Stimulated activated CD8-positive, alpha-beta memory T cell treated with anti-CD3 and anti-CD28 coated beads, Interleukin-12 subunit alpha, Interleukin-12 subunit beta, amount 100 ng/mL, for 24 hours (primary cell): ENCODE data around the gene IL3.

Experiments
- DNase-seq: peaks from one replicate; pipeline ENCODE4 v3.0.0-alpha.2; 2020; ENCODE audit errors: extremely low read depth

The IL3 gene

DNA sequence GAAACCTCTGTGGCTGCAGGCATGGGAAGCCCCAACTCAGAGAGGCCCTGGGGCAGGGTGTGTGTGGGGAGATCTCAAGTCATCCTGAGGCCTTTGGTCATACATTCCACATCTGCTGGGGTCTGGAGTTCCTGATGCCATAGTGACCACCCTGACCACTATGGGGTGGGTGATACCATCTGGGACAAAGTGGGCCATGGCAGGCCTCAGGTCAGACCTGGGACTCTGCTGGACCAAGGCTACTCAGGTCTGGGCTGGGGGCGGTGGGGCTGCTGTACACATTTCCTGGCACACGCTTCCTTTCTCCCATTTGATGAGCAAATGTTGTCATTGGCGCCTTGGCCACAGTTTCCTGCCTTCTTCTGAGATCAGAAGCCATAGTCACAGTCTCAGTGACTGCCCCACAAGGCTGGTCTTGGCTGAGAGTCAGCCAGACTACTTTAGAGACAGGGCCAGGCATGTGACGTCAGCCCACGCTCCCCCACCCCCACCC is 33.9 kb upstream of the IL3 start:
- no peak for DNase-seq

DNA sequence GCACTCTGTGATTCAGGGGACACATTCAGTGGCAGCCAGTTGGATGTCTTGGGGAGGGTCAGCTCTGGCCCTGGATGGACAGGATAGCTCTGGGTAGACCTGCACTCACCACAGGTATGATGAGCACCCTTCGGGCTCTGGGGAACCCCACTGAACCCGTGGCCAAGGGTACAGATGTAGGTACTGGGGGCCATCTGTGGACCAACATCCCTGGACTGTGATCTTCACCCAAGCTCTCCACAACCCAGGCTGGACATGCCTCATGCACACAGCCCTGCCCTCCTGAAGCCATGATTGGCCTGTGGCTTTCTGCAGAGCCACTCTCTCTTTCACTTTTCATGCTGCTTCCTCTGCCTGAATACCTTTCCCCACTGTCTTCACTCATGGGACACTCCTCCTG is 33.4 kb upstream of the IL3 start:
- no peak for DNase-seq

DNA sequence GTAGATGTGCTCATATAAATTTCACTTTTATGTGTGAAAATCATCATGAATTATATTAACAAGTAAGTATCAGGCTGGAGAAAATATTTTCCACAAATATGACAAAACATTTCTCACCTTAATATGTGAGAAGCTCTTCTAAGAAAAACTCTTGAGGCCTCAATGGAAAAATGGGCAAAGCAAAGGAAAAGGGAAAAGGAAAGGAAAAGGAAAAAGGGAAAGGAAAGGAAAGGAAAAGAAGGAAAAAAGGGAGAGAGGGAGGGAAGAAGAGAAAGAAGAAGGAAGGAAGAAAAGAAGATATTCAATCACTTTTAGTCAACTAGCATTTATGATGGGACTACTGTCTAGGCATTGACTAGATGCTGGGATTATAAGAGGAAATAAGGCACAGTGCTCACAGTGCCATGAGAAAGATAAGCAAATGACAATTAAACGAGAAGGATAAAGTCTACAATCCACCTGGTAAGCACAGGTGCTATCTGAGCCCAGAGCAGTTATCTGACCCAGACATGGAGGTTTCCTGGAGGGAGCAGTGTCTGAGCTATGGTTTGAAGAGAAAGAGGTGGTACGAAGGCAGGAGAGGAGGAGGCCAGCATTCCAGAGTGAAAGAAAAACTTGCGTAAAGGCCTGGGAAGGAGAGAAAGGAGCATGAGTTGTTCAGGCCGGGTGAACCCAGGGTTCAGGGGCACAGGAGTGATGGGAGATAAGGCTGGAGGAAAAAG is 30.7 kb upstream of the IL3 start:
- DNase-seq, result no peak

DNA sequence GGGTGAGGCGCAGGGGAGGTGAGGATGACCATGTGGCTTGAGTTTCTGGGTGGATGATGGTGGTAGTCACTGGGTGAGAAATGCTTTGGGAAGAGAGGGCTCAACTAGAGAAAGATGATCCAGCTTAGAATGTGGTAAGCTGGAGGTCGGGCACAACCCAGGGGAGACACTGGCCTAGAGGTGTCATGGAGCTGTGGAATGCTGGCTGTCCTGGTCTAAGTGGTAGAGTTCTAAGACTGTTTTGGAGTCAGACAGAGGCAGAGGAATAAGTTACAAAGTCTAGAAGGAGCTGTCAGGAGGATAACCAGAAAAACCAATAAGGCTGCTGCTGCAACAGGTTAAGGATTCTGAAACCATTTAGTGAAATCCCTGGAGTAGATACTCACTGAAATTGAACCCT is 29.8 kb upstream of the IL3 start:
- DNase-seq, result no peak

DNA sequence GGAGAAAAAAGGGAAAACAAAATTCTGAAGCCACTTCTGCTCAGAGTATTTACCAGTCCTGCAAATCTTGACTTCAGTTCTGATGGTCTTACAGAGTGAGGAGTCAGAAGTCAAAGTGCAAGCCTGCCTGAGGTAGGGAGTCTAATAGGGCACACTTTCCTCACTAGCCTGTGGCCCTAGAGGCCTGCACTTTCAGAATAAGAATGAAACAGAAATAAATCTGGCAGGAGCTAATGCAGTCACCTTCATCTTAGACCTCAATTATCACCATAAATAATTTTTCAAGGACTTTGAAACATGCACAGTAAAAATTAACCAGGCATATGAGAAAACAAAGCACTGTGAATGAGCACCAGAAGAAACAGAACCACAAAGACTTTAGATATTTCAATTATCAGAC is 28.3 kb upstream of the IL3 start:
- DNase-seq, result no peak

DNA sequence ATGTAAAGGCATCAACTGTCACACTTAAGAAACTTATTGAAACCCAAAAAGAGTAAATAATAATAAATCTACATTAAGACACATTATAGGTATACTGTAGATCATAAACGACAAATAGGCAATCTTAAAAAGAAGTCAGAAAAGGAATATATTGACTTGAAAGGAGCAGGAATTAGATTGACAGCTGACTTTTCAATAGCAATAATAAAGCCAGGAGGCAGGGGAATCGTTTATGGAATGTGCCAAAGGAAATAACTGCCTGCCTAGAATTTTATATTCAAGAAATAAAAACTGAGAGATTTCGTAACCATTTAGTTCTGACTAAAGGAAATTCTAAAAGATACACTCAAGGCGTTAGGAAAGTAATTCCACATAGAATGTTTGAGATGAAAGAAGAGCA is 27.3 kb upstream of the IL3 start:
- no peak for DNase-seq

DNA sequence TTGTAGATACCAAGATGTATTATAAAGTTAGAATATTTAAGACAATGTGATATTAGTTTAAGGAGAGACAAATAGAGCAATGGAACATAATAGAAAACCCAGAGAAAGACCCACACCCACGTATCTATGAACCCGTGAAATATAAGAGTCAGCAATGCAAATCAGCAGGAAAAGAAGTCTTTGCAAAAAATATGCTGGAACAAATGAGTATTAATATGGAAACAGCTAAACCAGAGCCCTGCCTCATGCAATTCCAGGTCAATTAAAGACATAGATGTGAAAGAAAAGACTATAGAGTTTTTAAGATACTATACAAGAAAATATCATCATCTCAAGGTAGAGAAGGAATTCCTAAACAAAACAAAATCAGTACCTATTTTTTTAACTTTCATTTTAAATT is 23.1 kb upstream of the IL3 start:
- no peak for DNase-seq

DNA sequence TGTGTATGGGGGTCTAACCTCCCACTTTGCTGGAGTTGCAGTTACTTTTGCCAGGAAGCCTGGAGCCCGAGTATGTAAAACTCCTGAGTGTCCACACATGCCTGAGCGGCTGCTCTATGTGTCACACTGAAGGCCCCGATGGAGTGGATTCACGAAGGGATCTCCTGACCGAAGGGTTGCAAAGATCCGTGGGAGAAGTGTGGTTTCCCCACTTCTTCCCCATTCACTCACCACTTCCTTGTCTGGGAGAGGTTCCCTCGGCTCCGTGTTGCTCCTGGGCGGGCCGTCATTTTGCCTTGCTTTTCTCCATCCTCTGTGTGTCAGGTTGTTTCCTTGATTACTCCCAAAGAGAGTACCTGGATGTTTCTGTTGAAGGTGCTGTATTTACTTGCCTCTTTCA is 16.2 kb upstream of the IL3 start:
- DNase-seq, result no peak

DNA sequence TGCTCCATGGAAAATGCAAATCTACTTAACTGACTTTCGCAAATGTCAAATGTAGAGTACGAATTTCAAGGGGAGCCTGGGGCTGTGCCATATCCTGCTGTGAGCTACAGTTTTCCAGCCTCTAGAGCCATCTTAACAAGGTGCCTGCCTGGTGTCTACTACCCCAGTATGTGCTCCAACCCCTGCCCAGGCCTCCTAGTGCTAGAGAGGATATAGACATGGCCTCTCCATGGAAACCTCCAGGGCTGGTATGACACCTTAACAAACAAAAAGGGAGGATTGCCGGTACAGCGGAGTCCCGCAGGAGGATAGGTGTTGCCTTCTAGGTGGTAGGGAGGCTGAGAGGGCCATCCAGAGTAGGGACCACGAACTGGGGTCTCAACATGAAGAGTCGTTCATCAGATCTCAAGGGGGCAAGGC is 13.6 kb upstream of the IL3 start:
- no peak for DNase-seq

DNA sequence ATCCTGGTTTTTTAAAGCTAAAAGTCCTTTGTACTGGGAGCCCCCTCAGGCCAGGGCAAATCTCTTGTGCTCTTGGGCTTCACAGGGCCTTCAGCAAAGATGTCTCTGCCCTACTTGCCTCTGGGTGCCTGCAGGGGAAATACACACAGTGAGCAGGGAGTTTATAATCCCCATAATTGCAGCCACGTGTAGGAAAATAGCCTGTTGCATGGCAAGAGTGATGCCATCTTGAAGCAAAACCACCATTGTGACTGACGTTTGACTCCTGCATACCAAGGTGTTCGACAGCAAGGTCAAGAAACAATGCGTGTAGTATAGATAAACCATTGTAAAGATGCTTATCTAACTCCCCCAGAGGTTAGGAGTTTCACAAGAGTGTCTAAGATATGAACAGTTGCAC is 11.4 kb upstream of the IL3 start:
- no peak for DNase-seq

DNA sequence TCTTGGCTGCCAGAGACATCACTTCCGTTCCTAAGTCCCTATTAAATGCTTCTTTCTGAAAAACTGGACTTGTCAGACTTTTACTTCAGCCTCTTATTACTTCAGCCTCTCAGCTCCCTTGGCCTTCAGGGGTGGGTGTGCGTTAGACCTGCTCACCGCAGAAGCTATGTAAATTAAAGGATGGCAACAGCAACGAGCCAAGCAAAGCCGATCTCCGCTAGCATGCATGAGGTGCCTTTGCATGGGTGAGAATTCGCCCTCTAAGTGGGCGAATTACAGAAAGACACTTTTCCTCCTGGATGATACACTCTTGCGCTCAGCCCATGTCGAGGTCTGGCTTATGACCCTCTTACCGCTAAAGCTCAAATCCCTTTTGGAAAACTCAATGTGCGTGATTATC is 10.9 kb upstream of the IL3 start:
- DNase-seq, result no peak

DNA sequence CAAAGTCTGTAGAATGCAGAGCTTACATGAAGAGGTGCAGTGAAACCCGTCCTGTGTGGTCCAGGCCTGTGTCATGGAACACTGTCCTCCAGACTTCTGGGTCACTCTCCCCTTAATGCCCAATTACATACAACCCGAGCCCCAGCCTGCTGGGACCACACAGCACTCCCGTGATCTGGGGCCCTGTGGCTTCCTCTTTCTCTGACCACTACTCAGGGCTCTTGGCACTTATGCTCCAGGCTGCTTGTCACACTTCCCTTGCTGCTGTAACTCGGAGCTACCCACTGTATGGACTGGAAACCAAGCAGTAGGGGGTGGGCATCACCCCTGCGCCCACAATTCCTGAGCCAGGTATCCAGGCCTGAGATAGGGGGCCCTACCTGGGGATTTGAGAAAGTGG is 10.3 kb upstream of the IL3 start:
- DNase-seq, result no peak

DNA sequence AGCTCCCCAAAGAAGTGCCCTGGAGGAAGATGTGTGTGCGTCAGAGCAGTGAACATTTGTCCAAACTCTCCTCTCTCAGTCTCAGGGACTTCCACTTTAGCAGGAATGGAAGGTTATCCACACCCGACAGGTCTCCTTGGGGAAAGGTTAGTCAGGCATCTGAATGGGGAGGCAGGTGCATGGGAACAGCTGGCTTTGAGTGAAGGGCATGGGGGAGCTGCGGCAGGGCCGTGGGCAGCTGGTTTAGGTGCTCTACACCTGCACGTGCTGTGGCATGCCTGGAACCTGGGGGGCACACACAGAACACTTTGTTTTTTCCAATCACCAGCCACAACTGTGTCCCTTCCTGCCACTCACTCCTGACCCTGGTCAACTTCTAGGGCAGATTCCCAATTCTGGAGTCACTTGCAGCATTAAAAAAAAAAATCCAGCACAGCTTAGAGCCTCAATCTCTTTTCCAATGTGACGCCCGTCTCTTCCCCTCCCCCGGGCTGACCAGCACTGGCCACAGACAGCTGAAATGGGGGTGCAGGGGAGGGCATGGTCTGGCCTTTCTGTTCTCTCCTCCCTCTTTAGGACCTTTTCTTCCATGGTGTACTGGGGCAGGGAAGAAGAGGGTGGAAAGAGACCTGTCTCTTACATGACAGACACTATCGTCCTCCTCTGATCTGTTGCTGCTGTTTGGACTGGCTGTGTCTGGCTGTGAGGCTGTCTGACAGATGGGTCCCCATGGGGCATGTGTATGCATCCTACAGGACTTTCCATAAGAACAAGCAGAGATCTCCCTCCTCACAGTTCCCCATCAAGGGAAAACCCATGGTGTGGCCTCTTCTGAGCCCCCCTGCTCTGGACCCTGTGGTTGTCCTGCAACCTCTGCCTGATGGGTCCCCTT is 9.5 kb upstream of the IL3 start:
- DNase-seq, result no peak

DNA sequence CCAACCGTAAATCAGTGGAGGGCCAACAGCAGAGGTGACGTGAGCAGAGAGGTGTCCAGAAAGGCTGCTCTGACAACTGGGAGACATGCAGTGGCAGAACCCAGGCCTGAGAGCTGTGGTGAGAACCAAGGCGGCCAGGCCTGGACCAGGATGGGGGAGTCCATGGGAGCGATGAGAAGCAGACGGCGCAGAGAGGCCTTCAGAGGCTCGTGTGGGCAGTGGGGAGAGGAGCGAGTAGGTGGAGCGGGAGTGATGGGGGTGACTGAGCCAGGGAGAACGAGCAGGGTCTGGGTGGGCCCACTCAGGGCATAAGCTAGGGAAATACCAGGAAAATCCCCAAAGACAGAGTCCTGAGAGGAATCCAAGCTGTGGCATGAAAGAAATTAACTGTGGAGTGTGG is 7.9 kb upstream of the IL3 start:
- DNase-seq, result no peak

DNA sequence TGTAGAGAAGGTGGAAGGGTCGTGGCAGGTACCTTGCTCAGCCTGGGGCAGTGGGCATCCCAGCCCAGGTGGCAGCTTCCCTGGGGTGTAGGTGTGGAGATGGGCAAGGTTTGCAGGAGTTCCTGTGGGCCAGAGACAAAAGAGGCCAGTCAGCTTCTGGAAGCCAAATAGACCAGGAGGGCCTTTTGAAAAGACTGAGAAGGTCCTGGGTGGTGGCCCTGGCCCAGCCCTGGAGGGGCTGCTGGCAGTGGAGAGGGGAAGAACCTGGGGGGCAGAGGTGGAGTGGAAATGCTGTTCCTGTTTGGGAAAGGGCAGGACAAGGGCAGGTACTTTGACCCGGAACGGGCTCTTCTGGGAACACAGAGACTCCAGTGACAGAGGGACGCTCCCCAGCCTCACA is 7.0 kb upstream of the IL3 start:
- DNase-seq, result no peak

DNA sequence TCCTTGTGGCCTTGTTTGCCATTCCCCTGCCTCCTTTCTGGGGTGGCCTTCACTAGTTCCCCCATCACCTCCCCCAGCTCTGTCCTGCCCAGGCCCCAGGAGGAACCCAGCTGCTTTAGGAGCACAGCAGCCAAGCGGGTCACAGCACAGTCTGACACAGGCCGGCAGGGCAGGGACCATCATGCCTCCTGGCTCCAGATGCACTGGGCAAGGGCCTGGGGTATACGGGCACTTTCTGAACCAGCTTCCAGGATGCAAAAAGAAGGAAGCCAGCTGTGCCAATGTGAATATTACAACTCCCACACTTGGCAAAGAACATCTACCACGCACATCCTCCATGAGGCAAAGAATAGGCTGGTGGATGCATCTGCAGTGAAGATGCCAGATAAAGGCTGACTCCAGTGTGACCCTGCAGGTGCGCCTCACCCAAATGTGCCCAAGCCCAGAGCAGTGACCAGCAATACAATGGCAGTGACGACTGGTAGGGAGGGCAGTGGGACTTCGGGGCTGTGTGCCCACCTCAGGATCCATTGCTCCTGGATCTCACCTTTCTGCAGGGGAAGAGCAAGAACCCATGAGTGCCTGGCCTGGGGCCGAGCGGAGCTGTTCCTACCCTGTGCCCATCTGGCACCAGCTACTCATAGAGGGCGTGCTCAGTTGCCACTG is 6.3 kb upstream of the IL3 start:
- DNase-seq, result no peak

DNA sequence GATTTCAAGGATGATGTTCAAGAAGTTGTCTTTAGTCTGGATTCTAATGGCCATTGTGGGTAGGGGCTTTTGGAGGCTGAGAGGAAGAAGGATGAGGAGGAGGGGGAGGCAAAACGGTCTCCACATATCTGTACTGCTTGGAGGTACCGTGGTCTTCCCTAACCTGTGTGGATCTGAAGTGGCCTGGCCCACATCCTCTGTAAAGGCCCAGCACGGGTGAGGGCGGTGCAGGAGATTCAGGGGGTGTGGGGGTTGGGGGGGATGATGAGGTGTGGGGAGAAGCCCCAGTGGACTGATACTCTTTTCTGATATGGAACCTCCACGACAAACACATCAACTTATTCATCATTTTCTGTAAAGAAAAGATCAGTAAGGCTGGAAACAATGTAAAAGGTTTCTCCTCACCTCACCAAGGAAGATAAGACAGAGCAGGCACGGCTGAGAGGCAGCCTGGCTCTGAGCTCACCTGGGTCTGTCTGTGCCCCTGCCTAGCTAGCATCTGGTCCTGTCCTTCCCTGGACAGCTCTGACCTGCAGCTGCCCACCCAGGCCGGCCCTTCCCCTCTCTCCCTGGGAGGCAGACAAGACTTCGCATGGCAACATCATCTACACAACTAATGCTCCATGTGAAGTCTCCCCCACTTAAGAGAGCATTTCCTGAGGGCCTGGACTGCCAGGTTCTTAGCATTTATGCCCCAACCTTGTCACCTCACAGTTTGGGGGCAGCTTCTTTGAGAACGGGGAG is 5.6 kb upstream of the IL3 start:
- DNase-seq, result no peak

DNA sequence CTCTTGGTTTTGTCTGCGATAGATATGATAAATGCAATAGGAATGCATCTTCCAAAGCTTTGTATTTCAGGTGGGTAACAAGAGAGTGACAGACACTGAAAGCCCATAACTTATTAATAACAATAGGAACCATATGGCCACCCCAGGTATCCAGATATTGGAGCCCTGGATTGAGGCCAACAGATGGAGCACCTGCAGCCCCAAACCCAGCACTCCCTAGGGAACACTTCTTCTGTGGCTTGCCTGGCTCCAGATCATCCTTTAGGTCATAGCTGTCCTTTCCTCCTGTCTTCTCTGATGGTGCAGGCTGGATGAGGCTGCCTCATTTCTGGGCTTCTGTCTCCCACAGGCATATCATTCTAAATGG is 5.0 kb upstream of the IL3 start:
- DNase-seq, result no peak

DNA sequence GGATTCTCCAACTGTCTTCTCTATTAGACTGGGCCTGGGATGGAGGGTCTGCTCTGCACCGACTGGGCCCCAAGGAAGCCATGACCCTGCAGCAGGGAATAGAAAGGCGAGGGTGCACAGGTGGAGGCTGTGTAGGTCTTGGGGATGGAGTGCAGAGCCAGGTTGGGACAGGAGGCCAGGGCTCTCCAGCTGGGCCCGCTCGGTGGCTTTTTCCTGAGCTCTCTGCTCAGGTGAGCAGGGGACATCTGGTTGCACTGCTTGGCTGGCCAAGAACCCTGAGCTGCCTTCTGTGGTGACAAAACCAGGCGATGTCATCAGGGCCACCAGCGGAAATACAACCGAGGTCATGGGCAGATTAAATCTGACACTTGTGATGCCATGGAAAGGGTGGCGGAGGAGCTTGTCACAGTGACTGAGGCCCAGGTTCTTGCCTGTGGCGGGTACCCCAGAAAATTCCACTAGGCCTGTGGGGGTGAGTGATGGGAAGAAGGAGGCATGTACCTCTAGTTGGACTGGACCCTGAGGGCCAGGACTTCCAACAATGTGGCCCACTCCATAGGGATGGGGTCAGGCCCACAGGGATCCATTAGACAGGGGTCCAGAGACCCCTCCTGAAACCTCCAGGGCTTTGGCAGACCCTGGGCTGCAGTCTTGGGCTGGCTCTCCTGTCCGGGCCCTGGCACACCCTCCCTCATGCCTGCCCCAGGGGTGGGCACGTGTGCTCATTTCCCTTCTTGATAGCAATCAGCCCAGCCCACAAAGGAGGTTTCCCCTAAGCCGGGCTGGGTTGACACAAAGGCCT is 4.4 kb upstream of the IL3 start:
- no peak for DNase-seq

DNA sequence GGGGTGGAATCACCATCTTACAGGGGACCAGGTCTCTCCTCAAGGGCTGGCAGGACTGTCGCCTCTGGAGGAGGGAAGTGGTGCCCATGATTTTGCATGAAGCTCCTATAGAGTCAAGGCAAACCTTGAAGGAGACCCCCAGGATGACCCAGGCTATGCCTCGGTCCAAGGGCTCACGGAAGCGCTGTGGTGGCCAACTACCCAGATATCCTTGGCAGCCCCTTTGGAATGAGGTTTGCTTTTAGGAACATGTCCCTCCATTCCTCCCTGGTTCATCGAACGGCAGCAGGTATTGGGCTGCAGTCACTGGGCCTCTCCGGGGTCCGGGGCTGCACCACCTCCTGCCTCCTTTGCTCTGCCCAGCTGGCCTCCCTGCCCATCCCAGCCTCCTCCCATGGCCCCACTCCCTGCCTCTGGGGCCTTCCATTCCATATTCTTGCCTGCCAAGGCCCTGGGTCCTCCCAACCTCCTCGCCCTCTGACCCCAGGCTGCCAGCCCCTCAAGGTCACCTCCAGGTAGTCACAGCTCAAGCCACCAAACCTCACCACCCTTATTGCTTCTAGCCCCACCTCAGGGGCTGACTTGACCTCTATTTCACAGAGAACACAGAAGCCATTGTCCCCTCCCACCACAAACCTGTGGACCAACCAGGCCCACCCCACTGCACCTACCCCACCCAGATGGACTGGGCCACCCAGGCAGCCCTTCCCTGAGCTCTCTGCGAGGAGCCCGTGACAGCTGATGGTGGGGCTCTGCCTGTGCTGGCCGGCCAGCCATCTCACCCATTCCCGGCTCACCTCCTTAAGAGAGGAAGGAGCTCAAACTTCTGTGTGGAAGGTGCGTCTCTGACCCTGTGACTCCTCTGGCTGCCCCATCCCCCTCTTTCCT is 3.6 kb upstream of the IL3 start:
- DNase-seq, result no peak
